ENCODE results near the gene TATDN2. TPM values are rescaled to one million over a fixed set of nuclear protein-coding genes. Genes with fewer than 3 reads are reported as not detected.

The TATDN2 gene
- total and polyA plus RNA-seq, 9 of the 15 experiments (the other 6 are each of a cell fraction or from before 2014, with no cell fraction given) = 5.2 to 44.7 (median 25.8) TPM

DNA sequence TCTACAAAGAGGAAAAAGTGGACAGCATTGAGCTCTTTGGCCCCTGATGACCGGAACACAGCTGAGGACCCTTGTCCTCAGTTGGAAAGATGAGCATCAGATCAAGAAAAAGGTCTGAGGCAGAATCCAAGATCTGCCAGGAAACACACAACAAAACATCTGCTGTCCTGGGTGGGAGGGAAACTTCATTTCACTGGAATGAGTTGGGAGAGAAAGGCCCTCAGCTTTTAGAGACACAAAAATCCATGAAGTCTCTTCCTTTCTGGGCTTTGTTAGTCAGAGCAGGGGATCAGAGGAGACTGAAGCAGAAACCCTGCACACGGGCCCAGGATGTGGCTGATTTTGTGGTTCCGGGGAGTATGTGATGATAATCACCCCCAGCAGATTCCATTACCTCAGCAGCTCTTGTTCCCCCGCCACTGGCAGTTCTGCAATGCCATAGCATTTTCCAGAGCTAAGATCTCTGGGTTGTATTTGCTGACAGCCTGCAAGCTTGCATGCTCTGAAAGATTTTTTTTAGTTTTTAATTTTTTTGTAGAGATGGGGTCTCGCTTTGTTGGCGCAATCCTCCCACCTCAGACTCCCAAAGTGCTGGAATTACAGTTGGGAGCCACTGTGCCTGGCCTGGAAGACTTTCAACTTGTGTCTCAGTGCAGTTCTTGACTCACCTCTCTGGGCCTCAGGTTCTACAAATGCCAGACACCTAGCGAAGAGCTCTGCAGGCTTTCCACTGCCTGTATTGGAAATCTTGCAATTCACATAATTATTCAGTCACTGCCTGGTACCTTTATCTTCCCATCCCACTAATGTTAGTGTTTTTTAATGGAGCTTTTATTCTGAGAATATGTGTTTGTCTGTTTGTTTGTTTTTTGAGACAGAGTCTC lies 5.8 kb upstream of the TATDN2 start (continued):
- TF ChIP-seq ZBTB9 (CRISPR knock-in tag; IDR thresholded peaks at IDR 0.05) = peak; percentile 87; the same call in 1 of the 2 replicates
- TF ChIP-seq NR2C1 (IDR thresholded peaks at IDR 0.05) = no peak
- peak; percentile 33; the same call in 1 of the 2 replicates for TF ChIP-seq NR2C1 (tag; IDR thresholded peaks at IDR 0.05)
- TF ChIP-seq, protein P1, sequence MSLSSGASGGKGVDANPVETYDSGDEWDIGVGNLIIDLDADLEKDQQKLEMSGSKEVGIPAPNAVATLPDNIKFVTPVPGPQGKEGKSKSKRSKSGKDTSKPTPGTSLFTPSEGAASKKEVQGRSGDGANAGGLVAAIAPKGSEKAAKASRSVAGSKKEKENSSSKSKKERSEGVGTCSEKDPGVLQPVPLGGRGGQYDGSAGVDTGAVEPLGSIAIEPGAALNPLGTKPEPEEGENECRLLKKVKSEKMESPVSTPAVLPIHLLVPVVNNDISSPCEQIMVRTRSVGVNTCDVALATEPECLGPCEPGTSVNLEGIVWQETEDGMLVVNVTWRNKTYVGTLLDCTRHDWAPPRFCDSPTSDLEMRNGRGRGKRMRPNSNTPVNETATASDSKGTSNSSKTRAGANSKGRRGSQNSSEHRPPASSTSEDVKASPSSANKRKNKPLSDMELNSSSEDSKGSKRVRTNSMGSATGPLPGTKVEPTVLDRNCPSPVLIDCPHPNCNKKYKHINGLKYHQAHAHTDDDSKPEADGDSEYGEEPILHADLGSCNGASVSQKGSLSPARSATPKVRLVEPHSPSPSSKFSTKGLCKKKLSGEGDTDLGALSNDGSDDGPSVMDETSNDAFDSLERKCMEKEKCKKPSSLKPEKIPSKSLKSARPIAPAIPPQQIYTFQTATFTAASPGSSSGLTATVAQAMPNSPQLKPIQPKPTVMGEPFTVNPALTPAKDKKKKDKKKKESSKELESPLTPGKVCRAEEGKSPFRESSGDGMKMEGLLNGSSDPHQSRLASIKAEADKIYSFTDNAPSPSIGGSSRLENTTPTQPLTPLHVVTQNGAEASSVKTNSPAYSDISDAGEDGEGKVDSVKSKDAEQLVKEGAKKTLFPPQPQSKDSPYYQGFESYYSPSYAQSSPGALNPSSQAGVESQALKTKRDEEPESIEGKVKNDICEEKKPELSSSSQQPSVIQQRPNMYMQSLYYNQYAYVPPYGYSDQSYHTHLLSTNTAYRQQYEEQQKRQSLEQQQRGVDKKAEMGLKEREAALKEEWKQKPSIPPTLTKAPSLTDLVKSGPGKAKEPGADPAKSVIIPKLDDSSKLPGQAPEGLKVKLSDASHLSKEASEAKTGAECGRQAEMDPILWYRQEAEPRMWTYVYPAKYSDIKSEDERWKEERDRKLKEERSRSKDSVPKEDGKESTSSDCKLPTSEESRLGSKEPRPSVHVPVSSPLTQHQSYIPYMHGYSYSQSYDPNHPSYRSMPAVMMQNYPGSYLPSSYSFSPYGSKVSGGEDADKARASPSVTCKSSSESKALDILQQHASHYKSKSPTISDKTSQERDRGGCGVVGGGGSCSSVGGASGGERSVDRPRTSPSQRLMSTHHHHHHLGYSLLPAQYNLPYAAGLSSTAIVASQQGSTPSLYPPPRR (CRISPR knock-in tag; IDR thresholded peaks at IDR 0.05; ENCODE audit: borderline replicate concordance) = no peak
- TF ChIP-seq SRSF3 (IDR thresholded peaks at IDR 0.05; ENCODE audit: insufficient read depth, low read length) = no peak
- no peak for TF ChIP-seq CREB3L1 (IDR thresholded peaks at IDR 0.05; ENCODE audit: borderline replicate concordance, low read depth)
- no peak for TF ChIP-seq SIX5 (IDR thresholded peaks at IDR 0.05; ENCODE audit: borderline replicate concordance in 1 of 2, insufficient read depth in 1 of 2, low read depth in 1 of 2, low read length in 2 of 2)
- TF ChIP-seq ZNF24 (IDR thresholded peaks at IDR 0.05) = no peak
- TF ChIP-seq ZFX (CRISPR knock-in tag; IDR thresholded peaks at IDR 0.05) = no peak
- TF ChIP-seq, protein P2, sequence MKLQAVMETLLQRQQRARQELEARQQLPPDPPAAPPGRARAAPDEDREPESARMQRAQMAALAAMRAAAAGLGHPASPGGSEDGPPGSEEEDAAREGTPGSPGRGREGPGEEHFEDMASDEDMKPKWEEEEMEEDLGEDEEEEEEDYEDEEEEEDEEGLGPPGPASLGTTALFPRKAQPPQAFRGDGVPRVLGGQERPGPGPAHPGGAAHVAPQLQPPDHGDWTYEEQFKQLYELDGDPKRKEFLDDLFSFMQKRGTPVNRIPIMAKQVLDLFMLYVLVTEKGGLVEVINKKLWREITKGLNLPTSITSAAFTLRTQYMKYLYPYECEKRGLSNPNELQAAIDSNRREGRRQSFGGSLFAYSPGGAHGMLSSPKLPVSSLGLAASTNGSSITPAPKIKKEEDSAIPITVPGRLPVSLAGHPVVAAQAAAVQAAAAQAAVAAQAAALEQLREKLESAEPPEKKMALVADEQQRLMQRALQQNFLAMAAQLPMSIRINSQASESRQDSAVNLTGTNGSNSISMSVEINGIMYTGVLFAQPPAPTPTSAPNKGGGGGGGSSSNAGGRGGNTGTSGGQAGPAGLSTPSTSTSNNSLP (IDR thresholded peaks at IDR 0.05; ENCODE audit: borderline replicate concordance, low read depth, low read length) = no peak
- TF ChIP-seq ZNF143 (CRISPR knock-in tag; IDR thresholded peaks at IDR 0.05) = no peak; the same call in 1 of the 2 replicates
- TF ChIP-seq, protein P3, sequence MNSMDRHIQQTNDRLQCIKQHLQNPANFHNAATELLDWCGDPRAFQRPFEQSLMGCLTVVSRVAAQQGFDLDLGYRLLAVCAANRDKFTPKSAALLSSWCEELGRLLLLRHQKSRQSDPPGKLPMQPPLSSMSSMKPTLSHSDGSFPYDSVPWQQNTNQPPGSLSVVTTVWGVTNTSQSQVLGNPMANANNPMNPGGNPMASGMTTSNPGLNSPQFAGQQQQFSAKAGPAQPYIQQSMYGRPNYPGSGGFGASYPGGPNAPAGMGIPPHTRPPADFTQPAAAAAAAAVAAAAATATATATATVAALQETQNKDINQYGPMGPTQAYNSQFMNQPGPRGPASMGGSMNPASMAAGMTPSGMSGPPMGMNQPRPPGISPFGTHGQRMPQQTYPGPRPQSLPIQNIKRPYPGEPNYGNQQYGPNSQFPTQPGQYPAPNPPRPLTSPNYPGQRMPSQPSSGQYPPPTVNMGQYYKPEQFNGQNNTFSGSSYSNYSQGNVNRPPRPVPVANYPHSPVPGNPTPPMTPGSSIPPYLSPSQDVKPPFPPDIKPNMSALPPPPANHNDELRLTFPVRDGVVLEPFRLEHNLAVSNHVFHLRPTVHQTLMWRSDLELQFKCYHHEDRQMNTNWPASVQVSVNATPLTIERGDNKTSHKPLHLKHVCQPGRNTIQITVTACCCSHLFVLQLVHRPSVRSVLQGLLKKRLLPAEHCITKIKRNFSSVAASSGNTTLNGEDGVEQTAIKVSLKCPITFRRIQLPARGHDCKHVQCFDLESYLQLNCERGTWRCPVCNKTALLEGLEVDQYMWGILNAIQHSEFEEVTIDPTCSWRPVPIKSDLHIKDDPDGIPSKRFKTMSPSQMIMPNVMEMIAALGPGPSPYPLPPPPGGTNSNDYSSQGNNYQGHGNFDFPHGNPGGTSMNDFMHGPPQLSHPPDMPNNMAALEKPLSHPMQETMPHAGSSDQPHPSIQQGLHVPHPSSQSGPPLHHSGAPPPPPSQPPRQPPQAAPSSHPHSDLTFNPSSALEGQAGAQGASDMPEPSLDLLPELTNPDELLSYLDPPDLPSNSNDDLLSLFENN (IDR thresholded peaks at IDR 0.05; ENCODE audit: low read depth in 2 of 2, low read length in 2 of 2) = no peak

All from K562 (cell line).